Measurements from ENCODE around the gene HIVEP1.

GRCh38 chr6:12036766-12037165 is 24.7 kb downstream of the HIVEP1 start:
- no peak for TF ChIP-seq CTCF (IDR thresholded peaks at IDR 0.05; ENCODE audit: low read depth, low read length)
- TF ChIP-seq MAX (IDR thresholded peaks at IDR 0.05; ENCODE audit: low read depth, low read length) = no peak
- no peak for TF ChIP-seq POLR2A (IDR thresholded peaks at IDR 0.05; ENCODE audit: extremely low read depth, insufficient read length)
- no peak for TF ChIP-seq MYC (IDR thresholded peaks at IDR 0.05; ENCODE audit: low read depth, low read length)

Data from NB4 (cell line).